CMK (cell line): ENCODE data around the gene SEC62.
A peak's percentile ranks its signal among the peaks of the same experiment; 100 is the strongest.

Experiments
- DNase-seq: peaks from one replicate; pipeline ENCODE4 v3.0.0-alpha.2; 2010; ENCODE audit warnings: low read depth

Gene SEC62

GRCh38 chr3:169966428-169966950, at the start of gene SEC62:
SEC62 (plus strand) TSS chr3:169966807; CDS start chr3:169966823, 16 bp downstream.
- DNase-seq = peak; percentile 79

- no peak for DNase-seq
Measured at GRCh38 chr3:169923189-169923588, 43.4 kb upstream of the SEC62 start.

DNA sequence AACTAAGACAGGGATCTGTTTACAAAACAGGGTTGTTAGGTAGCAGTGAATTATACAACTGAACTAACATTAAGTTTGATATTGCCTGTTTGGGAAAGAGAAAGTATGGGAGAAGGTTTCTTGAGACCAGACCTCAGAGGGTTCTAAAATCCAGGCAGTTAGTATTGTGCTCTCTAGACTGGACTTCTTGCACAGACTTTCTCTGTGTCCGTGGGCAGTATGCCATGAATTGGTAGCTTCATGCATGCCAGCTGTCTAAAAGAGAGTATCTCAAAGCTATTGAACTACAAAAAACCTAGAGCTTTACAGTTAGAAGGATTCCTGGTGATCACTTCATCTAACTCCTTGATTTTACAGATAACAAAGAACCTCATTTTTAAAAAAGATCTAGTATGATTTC, 42.8 kb upstream of the SEC62 start:
- no peak for DNase-seq

- no peak for DNase-seq
Measured at GRCh38 chr3:169929830-169930519, 36.6 kb upstream of the SEC62 start.

- no peak for DNase-seq
Measured at GRCh38 chr3:169930843-169931242, 35.8 kb upstream of the SEC62 start.

GRCh38 chr3:169931747-169932520, 34.7 kb upstream of the SEC62 start:
- no peak for DNase-seq

GRCh38 chr3:169939320-169939719, 27.3 kb upstream of the SEC62 start:
- no peak for DNase-seq

GRCh38 chr3:169939751-169940150, 26.9 kb upstream of the SEC62 start:
- no peak for DNase-seq

DNA sequence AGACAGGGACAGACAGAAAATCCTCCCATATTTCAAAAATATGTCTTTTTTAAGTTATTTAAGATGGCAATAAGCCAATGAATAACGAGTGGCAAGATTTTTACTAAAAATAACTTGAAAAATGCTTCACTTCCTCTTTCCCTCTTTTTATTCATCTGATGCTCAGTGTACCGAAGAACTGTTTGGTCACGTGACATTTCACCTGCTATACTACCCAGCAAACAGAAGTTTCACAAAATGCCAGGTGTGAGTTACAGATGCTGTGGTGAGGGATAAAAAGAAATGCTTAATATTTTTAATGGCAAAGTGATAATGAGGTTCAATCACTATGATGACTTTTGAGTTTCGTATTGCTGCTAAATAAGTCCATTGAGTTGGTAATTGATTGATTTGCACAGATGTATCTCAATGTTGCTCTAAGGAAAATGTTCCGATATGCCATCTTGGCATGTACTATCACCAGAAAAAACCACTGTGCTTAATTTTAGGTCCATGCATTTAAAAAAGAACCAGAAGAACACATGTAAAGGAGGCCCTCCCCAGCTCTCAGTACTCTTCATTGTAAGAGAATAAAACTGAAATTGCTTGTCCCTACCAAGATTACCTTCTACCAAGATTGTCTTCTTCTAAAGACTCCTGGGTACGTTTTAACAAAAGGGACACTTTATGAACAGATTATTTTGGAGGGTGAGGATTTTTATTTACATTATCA, 26.0 kb upstream of the SEC62 start:
- no peak for DNase-seq

DNA sequence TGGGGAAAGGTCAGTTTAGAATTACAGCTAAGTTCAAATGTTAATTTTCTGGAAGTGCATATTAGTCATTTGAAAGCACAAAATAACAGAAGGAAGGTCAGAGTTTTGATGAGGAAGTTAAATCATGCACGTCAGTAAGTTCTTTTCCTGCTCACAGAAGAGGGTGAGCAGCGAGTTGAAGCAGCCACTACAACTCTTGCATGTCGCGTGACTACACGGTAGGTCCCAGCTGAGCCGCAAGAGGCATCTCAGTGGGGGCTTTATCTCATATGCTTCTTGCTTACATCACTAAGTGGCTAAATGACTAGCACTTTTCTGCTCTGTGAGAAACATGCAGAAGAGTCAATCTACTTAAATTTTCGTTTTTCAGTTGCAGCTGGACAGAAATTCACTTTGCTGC, 21.3 kb upstream of the SEC62 start:
- DNase-seq = no peak

DNA sequence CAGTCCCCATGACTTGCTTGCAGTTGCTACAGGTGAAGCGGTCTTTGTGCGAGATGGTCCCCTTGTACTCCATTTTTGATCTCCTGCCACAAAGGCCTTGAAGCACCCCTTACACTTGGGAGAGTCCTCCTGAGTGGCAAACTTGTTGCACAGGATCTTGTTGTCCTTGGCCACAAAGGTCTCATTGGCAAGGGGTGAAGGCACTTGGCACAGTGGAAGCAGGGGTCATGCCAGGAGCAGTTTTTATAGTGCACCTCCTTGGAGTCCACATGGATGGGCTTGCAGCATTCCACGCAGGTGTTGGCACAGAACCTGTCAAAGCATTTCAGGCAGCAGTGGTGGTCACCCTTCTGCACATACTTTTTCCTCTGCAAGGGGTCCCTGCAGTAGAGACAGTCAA, 20.3 kb upstream of the SEC62 start:
- DNase-seq = no peak

DNA sequence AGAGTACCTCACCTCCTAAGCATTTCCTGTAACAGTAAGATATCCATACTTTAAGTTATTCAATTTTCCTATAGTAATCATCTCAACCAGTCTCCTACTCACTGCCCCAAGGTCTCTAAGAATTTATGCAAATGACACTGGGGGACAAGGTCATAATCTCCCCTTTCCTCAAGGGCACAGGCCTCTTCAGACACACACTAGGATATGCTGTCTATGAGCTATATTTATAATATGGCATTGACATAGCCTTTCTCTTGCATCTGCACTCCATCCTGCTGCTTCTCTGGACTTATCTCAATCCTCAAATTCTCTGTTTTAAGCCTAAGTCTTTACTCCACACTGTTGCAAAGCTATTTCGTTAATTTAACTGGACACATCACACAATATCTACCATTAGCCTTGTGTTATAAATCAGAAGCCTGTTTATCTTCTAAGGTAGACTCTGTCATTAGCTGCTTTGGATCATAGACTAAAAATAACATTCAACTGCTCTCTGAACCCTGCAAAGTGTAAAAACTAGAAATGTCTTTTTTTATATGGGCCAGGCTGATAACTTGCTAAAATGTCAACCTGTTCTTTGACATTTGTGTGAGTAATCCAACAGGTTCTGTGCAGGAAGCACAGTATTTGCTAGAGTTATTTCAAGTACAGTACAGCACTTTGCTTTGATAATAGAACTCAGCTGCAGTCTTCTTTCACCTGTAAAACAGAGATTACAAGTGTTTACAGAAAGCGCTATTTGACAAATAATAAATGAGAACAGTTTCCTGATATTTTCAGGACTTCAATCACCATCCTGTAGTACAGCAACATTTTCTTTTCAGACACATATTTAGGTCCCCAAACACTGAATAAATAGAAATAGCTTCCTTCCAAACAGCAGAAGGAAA, 17.8 kb upstream of the SEC62 start:
- DNase-seq = no peak

GRCh38 chr3:169952045-169952444, 14.6 kb upstream of the SEC62 start:
- DNase-seq = no peak

GRCh38 chr3:169953462-169954141, 13.0 kb upstream of the SEC62 start:
- DNase-seq = no peak

DNA sequence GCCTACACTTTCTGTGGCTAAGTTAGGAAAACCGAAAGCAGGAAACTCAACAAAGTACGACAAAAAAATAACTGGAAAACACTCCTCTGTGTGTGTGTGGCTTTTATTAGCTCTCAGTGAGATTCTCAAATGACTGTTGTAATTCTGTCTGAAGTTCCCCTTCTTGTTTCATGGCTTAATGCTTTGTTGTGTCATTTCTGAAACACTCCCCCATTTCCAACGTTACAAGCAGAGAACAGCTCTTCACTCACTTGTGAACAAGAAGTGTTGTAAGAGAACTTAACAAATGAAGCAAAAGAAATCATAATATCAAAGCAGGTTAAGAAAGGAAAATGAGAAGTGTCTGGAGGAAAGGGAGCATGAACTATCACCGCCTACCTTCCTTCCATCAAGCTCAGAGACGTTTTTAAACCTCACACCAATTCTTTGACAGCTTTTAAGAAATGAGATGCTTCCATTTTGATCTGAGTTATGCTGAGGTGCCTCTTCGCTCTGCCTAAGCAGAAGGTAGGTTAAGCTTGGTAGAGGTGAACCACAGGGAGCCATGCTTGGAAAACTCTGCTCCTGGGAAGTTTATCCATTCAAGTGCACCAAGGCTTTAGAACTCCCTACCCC, 12.4 kb upstream of the SEC62 start:
- DNase-seq = no peak

GRCh38 chr3:169955406-169955805, 11.2 kb upstream of the SEC62 start:
- no peak for DNase-seq

GRCh38 chr3:169964176-169964575, 2.4 kb upstream of the SEC62 start:
- DNase-seq = no peak

GRCh38 chr3:169965562-169966427, 812 bp upstream of the SEC62 start:
- DNase-seq = no peak
